Calu3 (cell line): ENCODE results near the gene SLCO4A1. TPM values are rescaled to one million over a fixed set of nuclear protein-coding genes. Genes with fewer than 3 reads are reported as not detected.

ENCODE experiments used
- BruUV-seq: library from RNA; stranded (reverse); fragments of 400-500 nt; replicated peaks from 2 replicates; lab custom pipeline; 2021; lab: Mats Ljungman, UMichigan
- CTCF ChIA-PET: fragments of 300-600 bp; sonication (Branson Sonifier 250); formaldehyde crosslinking; loops from one replicate; lab custom pipeline; 2022; ENCODE audit warnings: antibody characterized with exemption; lab: Charles Lee
- DNase-seq: peaks from one replicate; pipeline ENCODE4 v3.0.0; 2022
- H3K27ac Mint-ChIP-seq: one replicate; pipeline ENCODE4 v1.8.0; 2022; ENCODE audit warnings: mixed read lengths; ENCODE audit not compliant: unreplicated experiment
- H3K27me3 Mint-ChIP-seq: one replicate; pipeline ENCODE4 v1.8.0; 2022; ENCODE audit warnings: mixed read lengths; ENCODE audit not compliant: unreplicated experiment
- H3K36me3 Mint-ChIP-seq: one replicate; pipeline ENCODE4 v1.8.0; 2022; ENCODE audit warnings: mild to moderate bottlenecking, moderate library complexity, mixed read lengths; ENCODE audit not compliant: insufficient read depth, unreplicated experiment
- H3K4me1 Mint-ChIP-seq: one replicate; pipeline ENCODE4 v1.8.0; 2022; ENCODE audit warnings: mild to moderate bottlenecking, low read depth, mixed read lengths; ENCODE audit not compliant: unreplicated experiment
- H3K4me3 Mint-ChIP-seq: one replicate; pipeline ENCODE4 v1.8.0; 2022; ENCODE audit warnings: mild to moderate bottlenecking, low read depth, moderate library complexity, mixed read lengths; ENCODE audit not compliant: unreplicated experiment
- H3K9me3 Mint-ChIP-seq: one replicate; pipeline ENCODE4 v1.8.0; 2022; ENCODE audit warnings: low read depth, mixed read lengths; ENCODE audit not compliant: unreplicated experiment
- intact Hi-C: fragments of 100-400 bp; cut with micrococcal nuclease; formaldehyde crosslinking; loops from one replicate; pipeline ENCODE4 v1.10.0; 2022; ENCODE audit not compliant: unreplicated experiment
- total RNA-seq: library from RNA; stranded (reverse); gene quantifications from 2 replicates; pipeline ENCODE4 v1.2.3, GENCODE V29; 2022
- TF ChIP-seq, protein P1 (sequence below): fragments of 200-600 bp; IDR thresholded peaks from one replicate; pipeline ENCODE4 v1.8.0; 2022; ENCODE audit warnings: antibody characterized with exemption; ENCODE audit not compliant: unreplicated experiment

The SLCO4A1 gene
- total RNA-seq, 1 experiment from 2014 or later, result 63.9 TPM

DNA sequence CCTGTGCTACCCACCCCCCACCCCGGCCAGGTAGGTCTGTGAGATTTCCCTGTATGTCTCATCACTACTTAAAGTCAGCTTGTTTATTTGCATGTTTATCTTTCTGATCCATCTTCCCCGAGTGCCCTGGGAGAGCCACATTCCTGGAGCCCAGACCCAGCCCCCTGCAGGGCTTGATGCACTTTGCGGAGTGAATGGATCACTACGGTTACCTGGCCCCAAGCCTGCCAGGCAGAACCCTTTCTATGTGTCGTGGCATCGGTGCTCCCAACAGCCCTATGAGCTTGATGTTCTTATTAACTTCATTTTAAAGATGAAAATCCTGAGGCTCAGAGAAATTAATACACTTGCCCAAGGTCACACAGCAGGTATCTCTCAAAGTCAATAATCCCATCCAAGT, 13.6 kb upstream of the SLCO4A1 start:
- Mint-ChIP-seq H3K27me3 (peaks cover 24% of the 10 kb centered on the region), H3K4me1 (peaks cover 14% of the 10 kb centered on the region), H3K4me3 (no peak overlapping the region), H3K9me3 (no peaks in the 10 kb centered on the region), H3K27ac (no peak overlapping the region), H3K36me3 (peaks cover 5% of the 10 kb centered on the region)
- DNase-seq, result no peak
- TF ChIP-seq, protein P1, sequence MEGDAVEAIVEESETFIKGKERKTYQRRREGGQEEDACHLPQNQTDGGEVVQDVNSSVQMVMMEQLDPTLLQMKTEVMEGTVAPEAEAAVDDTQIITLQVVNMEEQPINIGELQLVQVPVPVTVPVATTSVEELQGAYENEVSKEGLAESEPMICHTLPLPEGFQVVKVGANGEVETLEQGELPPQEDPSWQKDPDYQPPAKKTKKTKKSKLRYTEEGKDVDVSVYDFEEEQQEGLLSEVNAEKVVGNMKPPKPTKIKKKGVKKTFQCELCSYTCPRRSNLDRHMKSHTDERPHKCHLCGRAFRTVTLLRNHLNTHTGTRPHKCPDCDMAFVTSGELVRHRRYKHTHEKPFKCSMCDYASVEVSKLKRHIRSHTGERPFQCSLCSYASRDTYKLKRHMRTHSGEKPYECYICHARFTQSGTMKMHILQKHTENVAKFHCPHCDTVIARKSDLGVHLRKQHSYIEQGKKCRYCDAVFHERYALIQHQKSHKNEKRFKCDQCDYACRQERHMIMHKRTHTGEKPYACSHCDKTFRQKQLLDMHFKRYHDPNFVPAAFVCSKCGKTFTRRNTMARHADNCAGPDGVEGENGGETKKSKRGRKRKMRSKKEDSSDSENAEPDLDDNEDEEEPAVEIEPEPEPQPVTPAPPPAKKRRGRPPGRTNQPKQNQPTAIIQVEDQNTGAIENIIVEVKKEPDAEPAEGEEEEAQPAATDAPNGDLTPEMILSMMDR, result no peak
- BruUV-seq, result no TSS peak
- CTCF ChIA-PET, result no interaction called here
- intact Hi-C loops, result no loop called here

DNA sequence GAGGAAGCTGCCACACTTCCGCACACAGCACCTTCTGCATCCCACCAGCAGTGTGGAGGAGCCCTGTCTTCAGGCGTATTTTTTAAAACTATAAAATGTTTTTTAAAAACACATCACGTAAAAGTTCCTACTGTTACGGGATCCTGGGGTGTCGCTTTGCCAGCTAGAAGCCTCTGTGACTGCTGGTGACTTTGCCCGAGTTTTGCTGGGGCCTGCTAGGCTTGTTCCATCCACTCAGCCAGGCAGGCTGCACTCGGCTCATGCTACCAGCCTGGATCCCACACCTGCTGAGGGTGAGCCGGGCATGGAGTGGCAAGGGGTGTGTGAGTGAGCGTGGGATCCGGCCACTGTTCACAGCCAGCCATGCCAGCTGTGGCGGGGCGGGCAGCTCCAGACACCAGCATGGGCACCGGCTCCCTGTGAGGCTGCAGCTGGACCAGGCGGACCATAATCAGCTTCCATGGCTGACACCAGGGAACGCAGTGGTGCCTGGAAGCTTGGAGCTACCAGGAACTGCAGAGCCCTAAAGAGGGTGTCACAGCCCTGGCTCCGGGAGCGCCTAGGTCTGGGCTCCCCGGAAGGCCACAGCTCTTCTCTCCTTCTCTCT, 12.3 kb upstream of the SLCO4A1 start:
- Mint-ChIP-seq H3K4me3 (no peak overlapping the region), H3K4me1 (peaks cover 1% of the 10 kb centered on the region), H3K27ac (no peak overlapping the region), H3K27me3 (peaks cover 30% of the 10 kb centered on the region), H3K9me3 (no peaks in the 10 kb centered on the region), H3K36me3 (no peaks in the 10 kb centered on the region)
- CTCF ChIA-PET, result interaction anchor here (0.6 kb wide), 2 partner anchors 164 to 328 kb away, joined by 3 to 9 read pairs; no protein-coding TSS in a partner anchor
- BruUV-seq, result no TSS peak
- intact Hi-C loops, result no loop called here
- DNase-seq, result no peak
- TF ChIP-seq, protein P1, result no peak

DNA sequence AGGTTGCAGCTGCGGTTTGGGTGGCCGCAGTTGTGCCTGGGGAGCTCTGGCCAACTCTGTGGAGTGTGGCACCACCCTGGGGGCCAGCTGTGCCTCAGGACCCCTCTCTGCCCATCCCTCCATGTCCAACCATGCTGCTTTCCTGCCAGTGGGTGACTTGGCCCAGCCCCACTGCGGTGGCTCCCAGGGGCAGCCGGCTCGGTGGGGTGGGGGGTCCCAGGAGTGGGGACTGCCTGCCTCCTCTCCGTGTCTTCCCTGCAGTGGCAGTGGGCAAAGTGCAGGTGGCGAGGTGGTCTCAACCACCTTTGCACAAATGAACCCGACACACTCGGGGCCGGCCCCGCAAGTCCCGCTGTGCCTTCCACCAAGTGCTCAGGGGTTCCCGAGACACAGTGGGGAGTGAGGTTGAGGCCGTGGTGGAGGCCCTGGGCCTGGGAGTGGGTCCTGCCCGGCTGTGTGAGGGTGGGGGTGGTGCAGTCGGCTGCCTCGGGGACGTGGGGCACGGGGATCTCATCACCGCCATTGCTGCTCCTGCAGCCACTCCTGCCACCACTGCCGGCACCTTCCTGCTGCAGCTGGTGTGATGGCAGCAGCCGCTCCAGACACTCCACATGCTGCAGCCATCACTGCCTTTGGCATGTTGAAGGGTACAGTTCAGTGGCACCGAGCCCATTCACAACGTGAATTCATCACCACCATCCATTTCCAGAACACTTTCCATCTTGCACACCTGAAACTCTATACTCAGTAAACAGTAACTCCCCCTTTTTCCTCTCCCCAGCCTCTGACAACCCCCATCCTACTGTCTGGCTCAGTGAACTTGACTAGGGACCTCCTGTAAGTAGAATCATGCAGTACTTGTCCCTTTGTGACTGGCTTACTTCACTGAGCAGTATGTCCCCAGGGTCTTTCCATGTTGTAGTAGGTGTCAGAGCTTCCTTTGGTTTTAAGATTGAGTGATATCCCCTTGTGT, 10.7 kb upstream of the SLCO4A1 start:
- no peaks in the 10 kb centered on the region for H3K36me3 Mint-ChIP-seq
- BruUV-seq, result no TSS peak
- DNase-seq, result no peak
- no peaks in the 10 kb centered on the region for H3K9me3 Mint-ChIP-seq
- TF ChIP-seq, protein P1, result no peak
- CTCF ChIA-PET, result no interaction called here
- no peak overlapping the region for H3K4me3 Mint-ChIP-seq
- no peaks in the 10 kb centered on the region for H3K4me1 Mint-ChIP-seq
- intact Hi-C loops, result no loop called here
- peaks cover 47% of the 10 kb centered on the region for H3K27me3 Mint-ChIP-seq
- no peak overlapping the region for H3K27ac Mint-ChIP-seq

DNA sequence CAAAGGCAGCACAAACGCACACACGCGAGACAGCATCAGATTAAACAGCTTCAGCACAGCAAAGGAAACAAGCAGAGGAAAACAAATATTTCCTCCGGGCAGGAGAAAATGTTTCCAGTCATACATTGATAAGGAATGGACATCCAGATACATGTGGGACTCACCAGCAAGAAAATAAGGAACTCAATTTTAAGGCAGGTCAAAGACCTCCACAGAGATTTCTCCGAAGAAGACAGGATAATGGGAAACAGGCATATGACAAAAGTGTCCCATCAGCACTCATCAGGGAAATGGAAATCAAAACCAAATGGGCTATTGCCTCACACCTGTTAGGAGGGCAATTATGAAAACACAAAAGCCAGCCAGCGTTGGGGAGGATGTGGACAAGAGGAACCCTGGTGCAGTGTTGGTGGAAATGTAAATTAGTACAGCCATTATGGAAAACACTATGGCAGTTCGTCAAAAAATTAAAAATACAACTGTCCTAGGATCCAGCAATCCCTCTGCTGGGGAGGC, 9.7 kb upstream of the SLCO4A1 start:
- TF ChIP-seq, protein P1, result no peak
- intact Hi-C loops, result no loop called here
- peaks cover 48% of the 10 kb centered on the region for H3K27me3 Mint-ChIP-seq
- no peak for DNase-seq
- no peaks in the 10 kb centered on the region for H3K9me3 Mint-ChIP-seq
- no TSS peak for BruUV-seq
- no peak overlapping the region for H3K4me3 Mint-ChIP-seq
- H3K36me3 Mint-ChIP-seq, result no peaks in the 10 kb centered on the region
- no peak overlapping the region for H3K27ac Mint-ChIP-seq
- CTCF ChIA-PET, result no interaction called here
- no peaks in the 10 kb centered on the region for H3K4me1 Mint-ChIP-seq
